GM12878 (cell line): ENCODE results near the gene GUCA1A. TPM values are rescaled to one million over a fixed set of nuclear protein-coding genes. Genes with fewer than 3 reads are reported as not detected.

Experiments used
- ATAC-seq: fragments of 200-7000 bp; cut with Tn5 transposase; 3 replicates; pipeline ENCODE4 v1.9.1; 2020; ENCODE audit warnings: mild to moderate bottlenecking, moderate library complexity
- BruUV-seq: library from RNA; stranded (reverse); fragments of 400-500 nt; replicated peaks from 2 replicates; lab custom pipeline; 2021; lab: Mats Ljungman, UMichigan
- CTCF ChIA-PET: fragments of 300-600 bp; sonication (Branson Sonifier 250); formaldehyde crosslinking; extraction: SDS; loops from one replicate; lab custom pipeline; 2021; ENCODE audit warnings: inconsistent platforms; lab: Yijun Ruan, JAX
- POLR2A ChIA-PET: fragments of 350-600 bp; formaldehyde crosslinking; extraction: SDS; loops from one replicate; lab custom pipeline; 2021; ENCODE audit warnings: inconsistent platforms; lab: Charles Lee
- RAD21 ChIA-PET: fragments of 300-600 bp; sonication (Branson Sonifier 250); formaldehyde crosslinking; loops from one replicate; lab custom pipeline; 2023; ENCODE audit warnings: antibody characterized with exemption; ENCODE audit not compliant: unreplicated experiment; lab: Charles Lee
- SMC1A ChIA-PET: fragments of 300-600 bp; sonication (Branson Sonifier 250); formaldehyde crosslinking; loops from one replicate; lab custom pipeline; 2023; ENCODE audit not compliant: unreplicated experiment, uncharacterized antibody; lab: Charles Lee
- DNase-seq: peaks from one replicate; pipeline ENCODE4 v3.0.0-alpha.2; 2011; ENCODE audit warnings: low read depth, low spot score
- FAIRE-seq: peaks from 3 replicates; lab custom pipeline; 2011; peaks lifted over from hg19 to GRCh38; lab: Jason Lieb, UNC
- H2AFZ ChIP-seq: 2 replicates; pipeline ENCODE4 v1.6.0; 2011; ENCODE audit warnings: low read depth, low read length, control low read depth; ENCODE audit not compliant: control insufficient read depth
- H3K27ac ChIP-seq: 2 replicates; pipeline ENCODE4 v1.5.1; 2011; ENCODE audit warnings: control low read depth; ENCODE audit not compliant: control insufficient read depth, insufficient read depth
- H3K27me3 ChIP-seq, 2 experiments: replicated peaks in 1 of 2; 2 replicates each; pipeline versions ENCODE4 v1.6.0 to v1.6.1; 2011; ENCODE audit warnings: low read length in 1 of 2; ENCODE audit not compliant: control insufficient read depth in 2 of 2, insufficient read depth in 2 of 2
- H3K36me3 ChIP-seq, 2 experiments: 2 replicates each; pipeline ENCODE4 v1.5.1; 2011; ENCODE audit warnings: low read length in 1 of 2; ENCODE audit not compliant: control insufficient read depth in 2 of 2, insufficient read depth in 2 of 2
- H3K4me1 ChIP-seq: 2 replicates; pipeline ENCODE4 v1.6.1; 2011; ENCODE audit warnings: mild to moderate bottlenecking, low read length, moderate library complexity, mixed read lengths; ENCODE audit not compliant: control insufficient read depth, insufficient read depth
- H3K4me2 ChIP-seq: 2 replicates; pipeline ENCODE4 v1.6.0; 2011; ENCODE audit warnings: control low read depth; ENCODE audit not compliant: control insufficient read depth, insufficient read depth
- H3K4me3 ChIP-seq: fragments of 200-600 bp; sonication (generic); 2 replicates; pipeline ENCODE4 v1.5.1; 2016
- H3K79me2 ChIP-seq: 2 replicates; pipeline ENCODE4 v1.6.0; 2011; ENCODE audit warnings: low read length; ENCODE audit not compliant: control insufficient read depth, insufficient read depth
- H3K9ac ChIP-seq: 2 replicates; pipeline ENCODE4 v1.8.0; 2011; ENCODE audit warnings: low read length, control low read depth, mixed read lengths; ENCODE audit not compliant: control insufficient read depth, insufficient read depth
- H3K9me3 ChIP-seq: replicated peaks from 3 replicates; pipeline ENCODE4 v1.5.1; 2011; ENCODE audit warnings: mild to moderate bottlenecking, low read length; ENCODE audit not compliant: control insufficient read depth, insufficient read depth
- H4K20me1 ChIP-seq: 2 replicates; pipeline ENCODE4 v1.6.0; 2011; ENCODE audit not compliant: control insufficient read depth, insufficient read depth
- ATF3 ChIP-seq: IDR thresholded peaks from 2 replicates; pipeline ENCODE4 v1.6.1; 2011; ENCODE audit warnings: low read depth, mild to moderate bottlenecking, low read length, moderate library complexity, borderline replicate concordance; ENCODE audit errors: extremely low read depth
- BCL3 ChIP-seq: IDR thresholded peaks from 2 replicates; pipeline ENCODE4 v1.6.1; 2011; ENCODE audit warnings: borderline replicate concordance, low read depth, mild to moderate bottlenecking, moderate library complexity, low read length; ENCODE audit not compliant: insufficient read depth, poor library complexity, severe bottlenecking
- CBFB ChIP-seq: IDR thresholded peaks from 2 replicates; pipeline ENCODE4 v1.6.1; 2016; ENCODE audit warnings: antibody characterized with exemption, low read depth
- E4F1 ChIP-seq: fragments of 450-650 bp; IDR thresholded peaks from 2 replicates; pipeline ENCODE4 v1.6.1; 2018; ENCODE audit warnings: borderline replicate concordance, mild to moderate bottlenecking; ENCODE audit not compliant: partially characterized antibody
- EGR1 ChIP-seq, 2 experiments: IDR thresholded peaks; 1 replicate in 1 of 2; 2 replicates in 1 of 2; pipeline ENCODE4 v1.6.1; 2011 to 2012; ENCODE audit warnings: low read depth in 2 of 2, low read length in 2 of 2, borderline replicate concordance in 1 of 2, mild to moderate bottlenecking in 1 of 2, moderate library complexity in 1 of 2
- EP300 ChIP-seq, 2 experiments: fragments of 150-350 bp in 1 of 2; IDR thresholded peaks; 2 replicates each; pipeline ENCODE4 v1.6.1; 2011 to 2012; ENCODE audit warnings: low read depth in 2 of 2, low read length in 2 of 2, borderline replicate concordance in 1 of 2, improper control_type of control experiment in 1 of 2, inconsistent platforms in 1 of 2; ENCODE audit not compliant: control insufficient read depth in 1 of 2
- JUNB ChIP-seq: IDR thresholded peaks from 2 replicates; pipeline ENCODE4 v1.6.1; 2016; ENCODE audit warnings: antibody characterized with exemption, mild to moderate bottlenecking
- MXI1 ChIP-seq: fragments of 150-350 bp; IDR thresholded peaks from 2 replicates; pipeline ENCODE4 v1.6.1; 2011; ENCODE audit warnings: low read depth, mild to moderate bottlenecking, inconsistent platforms, low read length, improper control_type of control experiment
- SUPT20H ChIP-seq: IDR thresholded peaks from 2 replicates; pipeline ENCODE4 v1.6.1; 2011; ENCODE audit warnings: low read depth, mild to moderate bottlenecking, low read length, moderate library complexity, borderline replicate concordance; ENCODE audit not compliant: control insufficient read depth
- SUZ12 ChIP-seq: fragments of 200-600 bp; sonication (generic); IDR thresholded peaks from one replicate; pipeline ENCODE4 v1.6.1; 2018; ENCODE audit warnings: antibody characterized with exemption, mild to moderate bottlenecking; ENCODE audit not compliant: unreplicated experiment
- TCF7 ChIP-seq: IDR thresholded peaks from 2 replicates; pipeline ENCODE4 v1.6.1; 2014; ENCODE audit warnings: antibody characterized with exemption, borderline replicate concordance
- ZNF622 ChIP-seq: fragments of 450-650 bp; IDR thresholded peaks from 2 replicates; pipeline ENCODE4 v1.6.1; 2017; ENCODE audit warnings: mild to moderate bottlenecking, inconsistent platforms
- WGBS: methylation state at CpG from one replicate; pipeline ENCODE4 v1.1.6; 2016; ENCODE audit warnings: low lambda C conversion rate; ENCODE audit not compliant: insufficient replicate concordance, insufficient coverage; ENCODE audit errors: missing lambda C conversion rate; 5-methylcytosine and 5-hydroxymethylcytosine counted together
- in situ Hi-C: fragments of 300-500 bp; cut with MboI; formaldehyde crosslinking; loops from 9 replicates; pipeline ENCODE4 v1.14.3; 2018; ENCODE audit warnings: mixed read lengths
- intact Hi-C: fragments of 100-400 bp; cut with micrococcal nuclease; formaldehyde crosslinking; loops from one replicate; pipeline ENCODE4 v1.14.2; 2022; ENCODE audit not compliant: unreplicated experiment
- polyA plus RNA-seq, 11 experiments: library from polyadenylated mRNA; depleted of rRNA in 4 of 11; unstranded in 6 of 11; stranded (reverse) in 5 of 11; fragments of >200 nt; fragmentation: Nextera tagmentation in 4 of 11; fragmentation: Illumina TruSeq in 1 of 11; extraction: Ambion mirVana in 4 of 11; extraction: Trizol in 1 of 11; gene quantifications; 1 replicate in 1 of 11; 2 replicates in 10 of 11; pipeline versions ENCODE4 v1.2.1 to v1.2.3, GENCODE V29; 2011 to 2016; ENCODE audit warnings: inconsistent platforms in 2 of 11, missing spikeins in 2 of 11, low read depth in 1 of 11
- total RNA-seq, 4 experiments: library from RNA; depleted of rRNA in 3 of 4; stranded (reverse); fragments of >200 nt in 3 of 4; fragmentation: Illumina TruSeq in 1 of 4; extraction: Trizol in 1 of 4; gene quantifications; 2 replicates each; pipeline versions ENCODE4 v1.2.1 to v1.2.3, GENCODE V29; 2013 to 2021
- TF ChIP-seq, protein P1 (sequence below): fragments of 450-650 bp; IDR thresholded peaks from 2 replicates; pipeline ENCODE4 v1.6.1; 2017; ENCODE audit warnings: mild to moderate bottlenecking, low read depth, inconsistent platforms; ENCODE audit not compliant: poor library complexity, severe bottlenecking
- TF ChIP-seq, protein P2 (sequence below): IDR thresholded peaks from 2 replicates; pipeline ENCODE4 v1.6.1; 2012; ENCODE audit warnings: low read depth, low read length, improper control_type of control experiment
- TF ChIP-seq, protein P3 (sequence below): IDR thresholded peaks from 2 replicates; pipeline ENCODE4 v1.6.1; 2011; ENCODE audit warnings: mild to moderate bottlenecking, low read depth, low read length, moderate library complexity; ENCODE audit not compliant: insufficient replicate concordance

The GUCA1A gene
- total and polyA plus RNA-seq, 10 of the 15 experiments (the other 5 are each of a cell fraction or from before 2014, with no cell fraction given): not detected

- CTCF ChIA-PET: interaction anchor here (1.6 kb wide), 1 partner anchor 83 kb away, joined by 4 read pairs; no protein-coding TSS in a partner anchor
- Histone ChIP-seq H4K20me1 (no peaks in the 10 kb centered on the region), H3K9ac (no peak overlapping the region), H3K27ac (no peak overlapping the region), H3K4me2 (no peak overlapping the region), H3K79me2 (no peaks in the 10 kb centered on the region), H2AFZ (no peak overlapping the region), H3K4me3 (no peak overlapping the region), H3K4me1 (peaks cover 2% of the 10 kb centered on the region; the same call in 1 of the 2 replicates), H3K9me3 (no peaks in the 10 kb centered on the region), H3K27me3 (no peaks in the 10 kb centered on the region; a peak in 2 of 4 replicates), H3K36me3 (no peaks in the 10 kb centered on the region)
- intact Hi-C loops: no loop called here
- BruUV-seq: no TSS peak
- FAIRE-seq (no peak), ATAC-seq (no peak), DNase-seq (no peak)
- POLR2A ChIA-PET: interaction anchor here (0.6 kb wide), 1 partner anchor 59 kb away, joined by 4 read pairs; no protein-coding TSS in a partner anchor
- in situ Hi-C loops: no loop called here
- SMC1A ChIA-PET: no interaction called here
- RAD21 ChIA-PET: no interaction called here
- WGBS: 37% methylated on average over 11 of the region's 11 CpGs
- TF ChIP-seq EP300 (IDR thresholded peaks at IDR 0.05; ENCODE audit: borderline replicate concordance in 1 of 2, control insufficient read depth in 1 of 2, low read depth in 2 of 2, low read length in 2 of 2) (no peak), SUZ12 (no peak), CBFB (no peak), ZNF622 (no peak), ATF3 (no peak), BCL3 (no peak), EGR1 (IDR thresholded peaks at IDR 0.05; ENCODE audit: borderline replicate concordance in 1 of 2, low read depth in 2 of 2, low read length in 2 of 2) (no peak), TCF7 (no peak), MXI1 (no peak), SUPT20H (no peak), E4F1 (no peak), JUNB (no peak)
- TF ChIP-seq, protein P1, sequence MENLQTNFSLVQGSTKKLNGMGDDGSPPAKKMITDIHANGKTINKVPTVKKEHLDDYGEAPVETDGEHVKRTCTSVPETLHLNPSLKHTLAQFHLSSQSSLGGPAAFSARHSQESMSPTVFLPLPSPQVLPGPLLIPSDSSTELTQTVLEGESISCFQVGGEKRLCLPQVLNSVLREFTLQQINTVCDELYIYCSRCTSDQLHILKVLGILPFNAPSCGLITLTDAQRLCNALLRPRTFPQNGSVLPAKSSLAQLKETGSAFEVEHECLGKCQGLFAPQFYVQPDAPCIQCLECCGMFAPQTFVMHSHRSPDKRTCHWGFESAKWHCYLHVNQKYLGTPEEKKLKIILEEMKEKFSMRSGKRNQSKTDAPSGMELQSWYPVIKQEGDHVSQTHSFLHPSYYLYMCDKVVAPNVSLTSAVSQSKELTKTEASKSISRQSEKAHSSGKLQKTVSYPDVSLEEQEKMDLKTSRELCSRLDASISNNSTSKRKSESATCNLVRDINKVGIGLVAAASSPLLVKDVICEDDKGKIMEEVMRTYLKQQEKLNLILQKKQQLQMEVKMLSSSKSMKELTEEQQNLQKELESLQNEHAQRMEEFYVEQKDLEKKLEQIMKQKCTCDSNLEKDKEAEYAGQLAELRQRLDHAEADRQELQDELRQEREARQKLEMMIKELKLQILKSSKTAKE: no peak
- TF ChIP-seq, protein P2, sequence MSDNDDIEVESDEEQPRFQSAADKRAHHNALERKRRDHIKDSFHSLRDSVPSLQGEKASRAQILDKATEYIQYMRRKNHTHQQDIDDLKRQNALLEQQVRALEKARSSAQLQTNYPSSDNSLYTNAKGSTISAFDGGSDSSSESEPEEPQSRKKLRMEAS: no peak
- TF ChIP-seq, protein P3, sequence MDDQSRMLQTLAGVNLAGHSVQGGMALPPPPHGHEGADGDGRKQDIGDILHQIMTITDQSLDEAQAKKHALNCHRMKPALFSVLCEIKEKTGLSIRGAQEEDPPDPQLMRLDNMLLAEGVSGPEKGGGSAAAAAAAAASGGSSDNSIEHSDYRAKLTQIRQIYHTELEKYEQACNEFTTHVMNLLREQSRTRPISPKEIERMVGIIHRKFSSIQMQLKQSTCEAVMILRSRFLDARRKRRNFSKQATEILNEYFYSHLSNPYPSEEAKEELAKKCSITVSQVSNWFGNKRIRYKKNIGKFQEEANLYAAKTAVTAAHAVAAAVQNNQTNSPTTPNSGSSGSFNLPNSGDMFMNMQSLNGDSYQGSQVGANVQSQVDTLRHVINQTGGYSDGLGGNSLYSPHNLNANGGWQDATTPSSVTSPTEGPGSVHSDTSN: no peak
Observed at GRCh38 chr6:42131531-42131930, 41.6 kb upstream of the GUCA1A start.
